ENCODE measurements around the gene ZNF516. TPM values are rescaled to one million over a fixed set of nuclear protein-coding genes. Genes with fewer than 3 reads are reported as not detected.

Gene ZNF516
- total RNA-seq, 1 experiment from 2014 or later: 28.3 TPM

DNA sequence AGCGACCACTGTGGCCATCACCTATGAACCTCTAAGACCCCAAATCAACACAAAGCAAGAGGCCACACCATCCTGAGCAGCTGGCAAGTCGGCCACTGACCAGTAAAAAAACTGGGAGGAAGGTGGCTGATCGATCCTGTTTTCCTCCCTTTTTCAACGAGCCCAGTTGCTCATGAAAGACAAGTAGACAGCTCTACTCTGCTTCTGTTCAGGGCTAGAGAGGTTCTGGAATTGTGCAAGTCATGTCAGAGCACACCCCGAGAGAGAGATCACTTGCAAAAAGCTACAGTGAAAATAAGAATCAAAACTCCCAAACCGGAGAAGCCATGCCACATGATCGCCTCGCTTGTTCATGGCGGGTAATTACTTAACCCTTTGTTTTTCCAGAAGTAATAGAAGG is 34.6 kb downstream of the ZNF516 start:
- CTCF ChIA-PET: interaction anchor here (0.5 to 2.0 kb wide), 9 partner anchors 8 to 1302 kb away, joined by 3 to 8 read pairs (median 3); no protein-coding TSS in a partner anchor
- H3K4me3 Mint-ChIP-seq (ENCODE audit: unreplicated experiment): peak overlapping the region; percentile 61
- no TSS peak for BruUV-seq (replicated peaks)

GRCh38 chr18:76459687-76460350 is 35.2 kb downstream of the ZNF516 start:
- TF ChIP-seq, protein P1, sequence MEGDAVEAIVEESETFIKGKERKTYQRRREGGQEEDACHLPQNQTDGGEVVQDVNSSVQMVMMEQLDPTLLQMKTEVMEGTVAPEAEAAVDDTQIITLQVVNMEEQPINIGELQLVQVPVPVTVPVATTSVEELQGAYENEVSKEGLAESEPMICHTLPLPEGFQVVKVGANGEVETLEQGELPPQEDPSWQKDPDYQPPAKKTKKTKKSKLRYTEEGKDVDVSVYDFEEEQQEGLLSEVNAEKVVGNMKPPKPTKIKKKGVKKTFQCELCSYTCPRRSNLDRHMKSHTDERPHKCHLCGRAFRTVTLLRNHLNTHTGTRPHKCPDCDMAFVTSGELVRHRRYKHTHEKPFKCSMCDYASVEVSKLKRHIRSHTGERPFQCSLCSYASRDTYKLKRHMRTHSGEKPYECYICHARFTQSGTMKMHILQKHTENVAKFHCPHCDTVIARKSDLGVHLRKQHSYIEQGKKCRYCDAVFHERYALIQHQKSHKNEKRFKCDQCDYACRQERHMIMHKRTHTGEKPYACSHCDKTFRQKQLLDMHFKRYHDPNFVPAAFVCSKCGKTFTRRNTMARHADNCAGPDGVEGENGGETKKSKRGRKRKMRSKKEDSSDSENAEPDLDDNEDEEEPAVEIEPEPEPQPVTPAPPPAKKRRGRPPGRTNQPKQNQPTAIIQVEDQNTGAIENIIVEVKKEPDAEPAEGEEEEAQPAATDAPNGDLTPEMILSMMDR (IDR thresholded peaks at IDR 0.05; ENCODE audit: unreplicated experiment): no peak
- peaks cover 22% of the 10 kb centered on the region for H3K4me1 Mint-ChIP-seq (ENCODE audit: insufficient read depth, unreplicated experiment)
- H3K9me3 Mint-ChIP-seq (ENCODE audit: unreplicated experiment): no peaks in the 10 kb centered on the region
- peaks cover 24% of the 10 kb centered on the region for H3K36me3 Mint-ChIP-seq (ENCODE audit: insufficient read depth, unreplicated experiment)
- intact Hi-C loops (cut with micrococcal nuclease): loop anchor here (1.0 to 2.0 kb wide), 3 partner anchors 33 to 226 kb away; no protein-coding TSS in a partner anchor
- no peaks in the 10 kb centered on the region for H3K27me3 Mint-ChIP-seq (ENCODE audit: insufficient read depth, unreplicated experiment)
- BruUV-seq (replicated peaks): no TSS peak
- peak overlapping the region; percentile 65 for H3K27ac Mint-ChIP-seq (ENCODE audit: low read depth, unreplicated experiment)
- peak; percentile 98 for DNase-seq (ENCODE audit: unreplicated experiment)
- POLR2A ChIA-PET: interaction anchor here (0.5 to 1.9 kb wide), 14 partner anchors 9 to 1868 kb away, joined by 3 to 8 read pairs (median 5); no protein-coding TSS in a partner anchor
- H3K4me3 Mint-ChIP-seq (ENCODE audit: unreplicated experiment): peak overlapping the region; percentile 61
- CTCF ChIA-PET: interaction anchor here (0.5 to 2.7 kb wide), 9 partner anchors 9 to 239 kb away, joined by 3 to 9 read pairs (median 3); no protein-coding TSS in a partner anchor

More for the DNA sequence above, 34.6 kb downstream of the ZNF516 start:
- no peak for DNase-seq (ENCODE audit: unreplicated experiment)
- POLR2A ChIA-PET: interaction anchor here (0.5 to 1.9 kb wide), 15 partner anchors 9 to 1869 kb away, joined by 3 to 8 read pairs (median 5); no protein-coding TSS in a partner anchor
- no peaks in the 10 kb centered on the region for H3K27me3 Mint-ChIP-seq (ENCODE audit: insufficient read depth, unreplicated experiment)
- peaks cover 22% of the 10 kb centered on the region for H3K4me1 Mint-ChIP-seq (ENCODE audit: insufficient read depth, unreplicated experiment)
- no peaks in the 10 kb centered on the region for H3K9me3 Mint-ChIP-seq (ENCODE audit: unreplicated experiment)
- peak overlapping the region; percentile 65 for H3K27ac Mint-ChIP-seq (ENCODE audit: low read depth, unreplicated experiment)
- peaks cover 24% of the 10 kb centered on the region for H3K36me3 Mint-ChIP-seq (ENCODE audit: insufficient read depth, unreplicated experiment)
- intact Hi-C loops (cut with micrococcal nuclease): loop anchor here (1.0 to 2.0 kb wide), 3 partner anchors 32 to 226 kb away; no protein-coding TSS in a partner anchor
- TF ChIP-seq, protein P1 (IDR thresholded peaks at IDR 0.05; ENCODE audit: unreplicated experiment): no peak

DNA sequence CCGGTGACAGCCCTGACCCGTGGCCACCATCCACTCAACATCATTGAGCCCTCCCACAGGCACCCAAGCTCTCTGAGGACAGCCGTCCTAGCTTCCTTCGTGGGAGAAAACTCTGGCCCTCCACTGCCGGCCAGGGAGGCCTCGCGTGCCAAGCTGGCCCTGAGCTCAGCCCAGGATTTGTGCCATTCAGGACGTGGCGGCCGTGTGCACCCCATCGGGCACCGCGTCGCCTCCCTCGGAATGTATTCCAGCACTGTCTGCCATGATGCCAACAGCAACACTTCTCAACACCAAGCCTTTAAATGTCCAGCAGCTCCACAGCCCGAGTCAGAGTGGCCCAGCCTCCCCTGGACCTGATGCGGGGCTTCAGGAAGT is 35.7 kb downstream of the ZNF516 start:
- intact Hi-C loops (cut with micrococcal nuclease): no loop called here
- DNase-seq (ENCODE audit: unreplicated experiment): no peak
- POLR2A ChIA-PET: interaction anchor here (1.5 to 1.9 kb wide), 4 partner anchors 8 to 106 kb away, joined by 4 to 8 read pairs (median 5); no protein-coding TSS in a partner anchor
- TF ChIP-seq, protein P1 (IDR thresholded peaks at IDR 0.05; ENCODE audit: unreplicated experiment): no peak
- BruUV-seq (replicated peaks): no TSS peak
- peaks cover 22% of the 10 kb centered on the region for H3K4me1 Mint-ChIP-seq (ENCODE audit: insufficient read depth, unreplicated experiment)
- H3K9me3 Mint-ChIP-seq (ENCODE audit: unreplicated experiment): no peaks in the 10 kb centered on the region
- CTCF ChIA-PET: interaction anchor here (0.6 to 2.7 kb wide), 4 partner anchors 10 to 228 kb away, joined by 3 to 9 read pairs (median 3); no protein-coding TSS in a partner anchor
- H3K4me3 Mint-ChIP-seq (ENCODE audit: unreplicated experiment): peak overlapping the region; percentile 61
- H3K27ac Mint-ChIP-seq (ENCODE audit: low read depth, unreplicated experiment): peak overlapping the region; percentile 65
- H3K36me3 Mint-ChIP-seq (ENCODE audit: insufficient read depth, unreplicated experiment): peaks cover 24% of the 10 kb centered on the region
- H3K27me3 Mint-ChIP-seq (ENCODE audit: insufficient read depth, unreplicated experiment): no peaks in the 10 kb centered on the region
